DMS79 treated with DMSO at 0.1 percent for 48 hours (cell line): ENCODE results near the gene HOXC12.
A peak's percentile ranks its signal among the peaks of the same experiment; 100 is the strongest.

ENCODE experiments used
- DNase-seq: peaks from one replicate; lab custom pipeline; 2025; lab: John Stamatoyannopoulos, UW

The HOXC12 gene

DNA sequence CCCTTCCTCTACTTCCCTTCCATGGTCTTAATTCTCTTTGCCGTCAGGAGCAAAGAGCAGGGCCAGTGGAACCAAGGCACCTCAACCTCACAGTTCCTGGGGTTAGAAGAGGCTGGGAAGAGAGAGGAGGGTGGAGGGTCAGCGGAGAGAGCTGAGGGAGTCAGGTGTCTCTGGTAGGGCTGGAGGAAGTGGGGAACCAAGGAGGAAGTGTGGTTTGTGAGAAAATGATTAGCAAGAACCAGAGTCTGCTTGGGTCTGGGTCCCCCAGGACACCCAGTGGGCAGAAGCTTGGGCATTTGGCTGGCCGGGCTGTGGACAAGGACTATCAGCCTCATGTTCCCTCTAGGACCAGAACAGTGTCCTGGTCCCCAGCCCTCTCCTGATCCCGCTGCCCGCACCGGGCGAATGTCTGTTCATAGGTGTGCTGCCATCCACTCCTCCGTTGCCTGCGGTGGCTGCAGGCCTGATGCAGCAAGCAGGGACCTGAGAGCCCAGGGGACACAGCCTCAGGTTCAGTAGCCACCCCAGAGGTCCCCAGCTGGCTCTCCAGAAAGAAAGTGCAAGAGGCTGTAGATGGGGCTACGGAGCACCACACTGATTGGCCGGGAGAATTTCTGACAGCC, 2.3 kb downstream of the HOXC12 start:
- DNase-seq = no peak

DNA sequence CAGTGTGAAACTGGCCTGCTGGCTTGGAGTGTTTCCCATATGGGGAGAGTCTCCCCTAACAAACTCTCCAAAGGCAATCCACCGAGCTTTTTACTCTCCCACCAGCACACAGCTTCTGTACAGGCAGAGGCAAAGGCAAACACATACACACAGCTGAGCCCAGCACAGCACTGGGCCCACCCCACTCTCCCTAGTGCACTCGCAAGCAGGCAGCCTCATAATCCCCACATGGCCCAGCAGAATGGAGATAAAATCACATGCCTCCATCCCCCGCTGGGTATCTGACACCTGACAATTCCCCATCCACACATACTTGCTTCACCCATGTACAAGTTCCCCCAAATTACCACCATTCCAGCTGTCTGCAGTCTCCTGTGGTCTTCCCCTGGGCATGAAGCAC, 3.4 kb downstream of the HOXC12 start:
- DNase-seq = no peak

DNA sequence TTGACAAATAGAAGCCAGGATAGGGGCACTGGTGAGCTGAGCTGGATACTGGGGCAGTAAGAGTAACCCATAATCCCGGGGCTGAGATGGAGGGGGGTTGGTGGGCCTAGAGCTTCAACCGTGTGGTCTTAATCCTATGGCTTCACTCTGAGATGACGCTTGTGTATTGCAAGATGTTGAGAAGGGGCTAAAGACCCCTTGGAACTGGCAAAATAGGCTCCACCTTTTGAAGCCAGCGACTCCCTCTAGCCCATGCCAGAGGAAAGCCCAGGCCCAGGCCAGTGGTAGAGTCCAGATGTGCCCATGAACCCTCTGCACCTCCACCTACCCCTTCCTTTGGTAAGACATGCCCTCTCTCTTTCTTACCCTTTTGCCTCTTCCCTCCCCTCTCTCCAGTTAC, 4.6 kb downstream of the HOXC12 start:
- DNase-seq = no peak

DNA sequence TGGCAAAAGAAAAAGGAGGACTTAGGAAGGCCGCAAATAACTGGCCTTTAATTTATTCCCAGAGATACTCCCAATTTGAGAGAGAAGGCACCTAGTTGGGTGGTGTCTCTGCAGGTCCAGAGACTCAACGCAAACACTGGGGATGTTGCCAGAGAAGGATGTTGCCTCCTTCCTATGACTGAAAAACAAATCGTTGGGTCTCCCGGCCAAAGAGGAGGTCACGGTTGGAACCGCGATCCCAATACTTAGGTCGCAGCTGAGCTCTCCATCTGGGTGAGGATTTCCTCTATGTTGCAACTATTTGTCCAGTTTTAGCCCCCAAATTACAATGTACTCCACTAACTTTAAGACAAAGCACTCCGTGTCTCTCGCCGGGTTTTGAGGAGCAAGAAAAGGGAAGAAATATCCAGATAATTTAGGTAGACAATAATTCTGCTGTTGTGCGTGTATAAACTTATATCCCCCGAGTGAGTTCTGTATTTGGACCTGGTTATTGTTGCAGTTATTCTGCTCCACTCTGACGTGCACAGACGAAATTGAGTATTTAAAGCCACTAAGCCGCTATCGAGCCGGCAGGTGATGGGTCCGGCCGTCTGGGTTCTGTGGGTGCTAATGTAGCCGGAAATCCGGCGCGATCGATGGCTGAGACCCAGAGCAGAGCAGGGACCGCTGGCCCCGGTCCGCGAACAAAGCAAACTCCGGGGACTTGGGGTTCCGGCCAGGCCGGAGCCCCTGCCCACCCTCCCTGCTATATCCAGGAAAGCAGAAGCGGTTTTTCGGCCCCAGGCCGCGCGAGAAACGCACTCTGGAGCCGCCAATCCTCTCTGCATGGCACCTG, 5.7 kb downstream of the HOXC12 start:
- no peak for DNase-seq

DNA sequence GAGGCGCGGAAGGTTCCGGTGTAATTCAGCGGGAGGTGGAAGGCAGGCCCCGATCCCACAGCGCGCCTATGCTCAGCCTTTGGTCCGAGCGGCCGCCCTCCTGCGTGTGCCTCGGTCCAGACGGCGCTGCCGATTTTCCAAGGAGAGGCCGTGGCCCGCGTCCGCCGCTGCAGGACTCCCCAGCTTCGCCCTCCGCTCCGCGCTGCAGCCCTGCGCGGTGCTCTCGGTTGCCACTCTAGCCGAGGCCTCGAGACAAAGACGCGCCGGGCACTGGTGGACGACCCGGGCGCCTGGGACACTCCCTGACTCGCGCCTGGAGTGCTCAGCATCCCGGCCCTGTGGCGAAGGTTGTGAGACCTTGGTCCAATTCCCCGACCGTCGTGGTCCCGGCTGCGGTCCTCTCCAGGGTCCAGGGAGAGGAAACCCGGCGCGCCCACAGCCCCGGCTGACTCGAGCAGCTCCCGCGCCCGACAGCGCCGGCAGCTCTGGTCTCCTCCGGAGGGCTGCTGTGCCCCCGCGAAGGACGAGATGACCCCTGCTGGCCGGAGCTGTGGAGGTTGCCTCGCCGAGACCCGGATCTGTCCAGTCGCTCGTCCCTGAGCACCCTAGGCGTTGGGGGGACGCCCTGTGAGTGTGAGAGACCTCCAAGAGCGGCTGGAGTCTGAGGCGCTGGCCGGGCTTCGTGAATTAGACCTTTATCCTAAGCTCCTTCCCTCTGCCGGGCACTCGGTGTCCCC, 6.5 kb downstream of the HOXC12 start:
- DNase-seq = no peak

DNA sequence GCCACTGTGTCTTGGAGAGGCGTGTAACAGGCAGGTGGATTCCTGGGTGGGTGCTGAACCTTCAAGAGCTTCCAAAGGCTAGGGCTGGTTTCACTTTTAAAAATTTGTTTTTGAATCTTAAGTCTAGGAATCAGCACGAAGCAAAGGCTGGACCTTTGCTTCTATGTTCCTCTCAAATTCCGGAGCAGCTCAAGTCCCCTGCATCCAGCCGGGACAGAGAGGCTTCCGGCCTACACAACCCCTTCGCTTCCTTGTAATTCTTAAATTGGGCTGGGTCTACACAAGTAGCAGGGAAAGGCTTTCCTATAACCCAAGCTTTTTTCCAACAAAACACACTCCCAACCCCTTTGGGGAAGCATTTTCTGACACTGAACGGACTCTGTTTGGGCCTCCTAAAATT, 8.3 kb downstream of the HOXC12 start:
- DNase-seq = peak; percentile 22

DNA sequence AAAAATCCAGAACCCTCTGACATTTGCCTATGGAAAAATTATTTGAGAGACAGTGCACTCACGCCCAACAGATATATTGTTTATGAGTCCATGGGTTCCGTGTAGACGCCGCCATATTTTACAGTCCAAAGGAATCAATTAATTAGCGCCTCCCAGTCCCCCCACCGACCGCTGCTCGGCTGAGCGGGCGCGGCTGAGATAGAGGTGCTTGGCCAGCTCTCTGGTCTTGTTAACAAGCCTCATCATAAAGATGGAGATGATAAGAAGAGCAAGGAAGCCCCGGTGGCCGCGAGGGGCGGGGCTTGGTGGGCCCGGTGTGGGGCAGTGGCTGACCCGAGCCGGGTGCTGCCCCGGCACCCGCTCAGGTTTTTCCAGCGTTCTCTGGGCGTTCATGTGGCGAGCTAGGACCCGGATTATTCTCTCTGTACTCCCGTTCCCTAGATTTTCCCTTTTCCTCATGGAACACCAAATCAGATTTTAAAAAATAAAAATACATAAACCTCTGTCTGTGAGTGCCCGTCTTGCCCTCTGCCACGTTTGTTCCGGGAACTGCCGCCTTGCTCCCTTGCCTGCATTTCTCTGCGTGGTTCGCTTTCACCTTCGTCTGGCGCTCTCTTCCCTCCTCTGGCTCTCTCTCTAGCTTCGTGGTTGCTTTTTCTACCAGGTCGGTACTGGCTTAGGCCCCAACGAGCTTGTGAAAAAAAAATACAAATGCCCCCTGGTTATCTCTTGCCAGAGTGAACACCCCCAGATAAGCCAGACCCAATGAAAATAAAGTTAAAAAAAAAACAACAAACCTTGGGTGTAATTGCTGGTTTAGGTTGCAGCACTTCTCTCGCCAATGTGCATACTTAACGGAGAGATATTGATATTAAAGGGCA, 9.0 kb downstream of the HOXC12 start:
- peak; percentile 50 for DNase-seq

DNA sequence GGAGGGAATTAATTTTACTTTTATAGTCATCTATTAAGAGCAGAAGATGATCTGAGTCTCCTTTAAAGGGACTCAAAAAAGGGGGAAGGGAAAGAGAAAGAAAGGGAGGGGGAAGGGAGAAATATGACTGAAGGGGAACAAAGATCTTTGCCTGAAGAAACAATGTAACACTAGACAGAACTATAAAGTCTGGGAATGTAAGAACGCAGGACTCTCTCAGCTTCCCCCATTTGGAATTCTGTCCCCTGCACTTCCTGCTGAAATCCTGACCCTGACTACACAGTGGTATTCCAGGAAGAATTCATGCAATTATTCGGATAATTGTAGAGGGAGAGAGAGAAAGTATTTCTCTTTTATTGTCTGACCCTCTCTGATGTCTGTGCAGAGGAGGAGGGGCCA, 9.6 kb downstream of the HOXC12 start:
- peak; percentile 50 for DNase-seq

DNA sequence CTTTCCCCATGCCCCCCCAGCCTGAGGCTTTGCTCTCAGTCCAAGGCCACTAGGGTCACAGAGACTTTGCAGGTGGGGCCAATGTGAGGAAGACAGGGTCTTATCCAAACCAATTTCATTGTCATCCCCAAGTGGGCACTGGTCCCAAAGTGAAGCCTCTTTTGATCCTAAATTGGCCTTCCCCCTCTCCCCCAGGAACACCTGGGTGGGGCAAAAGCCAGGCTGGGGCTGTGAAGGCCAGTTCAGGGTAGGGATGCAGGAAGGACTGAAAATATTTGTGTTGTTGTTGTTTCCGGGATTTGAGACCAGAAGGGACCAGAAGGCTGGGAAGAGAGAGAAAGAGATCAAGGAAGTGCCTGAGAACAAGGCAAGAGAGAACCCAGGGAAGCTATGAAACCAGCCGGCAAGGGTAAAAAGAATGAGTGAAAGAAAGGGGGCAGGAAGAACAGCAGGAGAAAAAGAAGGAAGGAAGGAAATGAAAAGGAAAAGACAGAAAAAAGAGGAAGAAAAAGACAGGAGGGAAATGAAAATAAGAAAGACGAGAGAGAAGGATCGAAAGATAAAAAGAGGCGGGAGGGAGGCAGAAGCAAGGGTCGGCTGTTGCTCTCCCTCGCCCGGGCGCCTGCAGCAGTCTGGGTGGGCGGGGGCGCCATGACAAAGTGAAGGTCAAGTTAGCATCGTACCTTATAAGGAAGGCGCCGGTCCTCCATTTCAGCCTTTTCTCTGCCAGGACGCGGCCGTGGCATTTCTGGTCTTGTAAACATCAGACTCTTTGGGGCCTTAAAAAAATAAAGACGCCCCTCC, 10.8 kb downstream of the HOXC12 start:
- DNase-seq = peak; percentile 57

DNA sequence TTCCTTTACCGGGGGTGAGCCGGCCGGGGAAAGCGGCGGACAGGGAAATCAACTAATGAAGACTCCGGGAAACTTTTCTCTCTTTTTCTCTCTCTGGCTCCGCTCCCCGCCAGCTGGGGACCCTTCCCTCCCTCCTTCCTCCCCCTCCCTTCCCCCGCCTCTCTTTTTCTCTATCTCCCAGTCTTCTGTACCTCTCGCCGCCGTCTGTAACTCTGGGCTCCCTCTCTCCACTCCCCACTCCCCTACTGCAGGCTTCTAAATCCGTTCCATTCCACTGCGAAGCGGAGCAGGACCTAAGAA, 11.3 kb downstream of the HOXC12 start:
- no peak for DNase-seq

DNA sequence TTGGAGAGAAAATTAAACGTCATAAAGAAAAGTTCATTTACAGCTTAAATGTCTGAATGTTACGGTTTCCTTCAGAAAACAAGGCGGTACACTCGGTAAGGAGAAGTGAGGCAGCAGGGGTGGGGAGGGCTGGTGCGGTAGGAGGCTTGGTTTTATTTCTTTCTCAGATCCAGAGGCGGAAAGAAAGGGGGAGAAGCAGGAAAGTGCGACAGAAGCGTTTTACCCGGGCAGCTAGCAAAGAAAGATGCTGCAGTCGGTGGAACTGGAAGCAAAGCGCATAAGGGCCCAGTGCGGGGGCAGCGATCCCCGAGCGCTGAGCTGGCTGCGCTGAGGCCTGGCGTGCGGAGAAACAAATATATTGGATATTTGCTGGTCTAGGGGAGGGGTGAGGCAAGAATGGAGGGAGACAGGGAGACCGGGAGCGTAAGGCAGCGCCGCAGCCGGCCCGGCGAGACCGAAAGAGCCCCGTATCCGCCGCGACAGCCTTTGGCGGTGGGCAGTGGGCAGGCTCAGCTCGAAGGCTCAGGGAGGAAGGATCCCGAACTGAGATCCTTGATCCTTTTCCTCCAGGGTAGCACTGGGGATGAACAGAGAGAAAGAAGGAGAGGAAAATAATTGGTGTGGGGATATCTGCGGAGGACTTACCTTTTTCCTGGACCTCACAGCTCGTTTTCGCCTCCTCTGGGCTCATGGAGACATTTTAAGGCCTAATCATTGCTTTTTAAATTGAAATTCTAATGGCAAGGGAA, 11.9 kb downstream of the HOXC12 start:
- DNase-seq = no peak

DNA sequence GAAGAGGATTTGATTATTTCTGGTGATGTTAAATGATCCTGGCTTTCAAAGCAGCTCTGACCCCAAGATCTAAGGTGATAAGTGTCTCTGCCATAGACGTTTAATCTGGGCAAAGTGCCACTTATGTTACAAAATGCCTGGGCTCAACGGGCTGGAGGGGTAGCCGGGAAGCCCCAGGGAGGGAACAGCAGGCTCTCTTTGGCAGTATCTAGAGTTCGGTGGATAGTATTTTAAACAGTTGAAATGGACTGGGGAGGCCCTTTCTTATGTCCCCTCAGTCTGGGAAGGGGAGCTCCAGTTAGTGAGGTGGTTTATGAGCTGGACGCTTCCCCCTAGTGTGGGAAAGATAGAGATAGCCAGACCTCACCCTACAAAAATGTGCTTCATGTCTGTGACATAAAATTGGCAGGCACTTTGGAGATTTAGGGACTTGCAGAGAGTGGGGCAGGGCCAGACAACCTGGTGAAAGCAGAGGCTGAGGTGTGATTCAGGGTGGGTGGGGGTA, 12.8 kb downstream of the HOXC12 start:
- peak; percentile 17 for DNase-seq

DNA sequence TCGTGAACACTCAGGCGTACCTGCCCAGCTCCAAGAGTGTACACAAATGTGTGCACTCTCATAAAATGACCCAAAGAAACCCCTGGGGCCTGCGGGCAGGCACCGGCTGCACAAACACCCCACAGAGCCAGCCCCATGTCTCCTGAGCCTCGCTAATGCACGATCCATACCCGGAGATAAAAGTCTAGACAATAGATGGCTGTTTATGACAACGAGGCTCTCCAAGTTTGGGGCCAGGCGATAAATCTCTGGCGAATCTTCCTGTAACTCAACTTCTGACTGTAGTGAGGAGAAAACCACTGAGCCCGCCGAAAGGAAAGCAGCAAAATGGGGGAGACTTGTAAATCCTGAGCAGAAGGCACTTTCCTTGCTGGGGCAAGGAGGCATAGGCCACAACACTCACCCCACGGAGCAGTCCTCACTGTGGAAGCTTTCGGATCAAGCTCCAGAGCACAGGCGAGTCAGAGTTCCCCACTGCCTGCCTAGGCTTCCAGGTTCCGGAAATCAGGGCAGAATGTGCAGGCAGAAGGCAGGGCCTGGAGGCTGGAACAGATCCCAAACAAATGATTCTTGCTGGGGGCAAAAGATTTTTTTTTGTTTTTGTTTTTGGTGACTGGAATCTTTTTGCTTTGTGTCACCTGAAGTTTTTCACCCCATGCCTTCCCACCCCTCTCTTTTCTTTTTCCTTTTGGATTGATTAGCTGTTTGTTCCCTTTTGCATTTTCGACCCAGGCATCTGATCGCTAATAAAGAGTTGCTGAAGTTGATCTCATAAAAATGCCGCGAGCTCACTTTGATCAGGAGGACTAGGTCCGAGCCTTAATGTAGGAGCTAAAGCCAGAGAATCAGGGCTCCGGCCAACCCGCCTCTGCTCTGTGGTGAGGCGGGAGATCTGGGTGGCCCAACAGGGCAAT, 13.8 kb downstream of the HOXC12 start:
- DNase-seq = no peak

DNA sequence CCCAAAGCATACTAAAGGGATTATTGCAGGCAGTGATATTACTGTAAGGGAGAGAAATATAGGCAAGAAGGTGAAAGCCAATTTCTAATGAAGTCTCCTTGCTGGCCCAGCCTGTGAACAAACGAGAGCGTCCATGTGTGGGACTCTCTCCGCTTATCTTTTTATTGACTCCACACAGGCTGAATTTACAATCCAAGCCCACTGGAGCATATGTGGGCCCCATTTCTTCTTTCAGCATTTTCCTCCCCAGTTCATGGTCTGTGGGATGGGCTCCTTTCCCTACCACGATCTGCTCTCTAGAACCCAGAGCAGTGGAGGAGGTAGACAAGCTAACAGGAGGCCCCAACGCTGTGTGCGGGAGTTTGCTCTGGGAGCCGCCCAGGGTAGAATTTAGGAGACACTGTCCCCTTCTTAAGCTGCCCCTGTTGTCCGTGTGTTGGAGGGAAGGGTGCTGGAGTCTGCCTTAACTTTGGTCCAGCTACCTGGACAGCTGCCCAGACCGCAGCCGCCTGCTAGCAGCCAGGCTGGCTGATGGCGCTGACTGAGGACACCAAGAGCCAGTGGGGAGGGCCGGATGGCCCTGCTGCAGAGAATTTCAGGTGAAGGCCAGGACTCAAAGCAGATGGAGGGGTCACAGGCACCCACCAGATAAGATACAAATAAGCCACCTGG, 15.0 kb downstream of the HOXC12 start:
- DNase-seq = no peak

DNA sequence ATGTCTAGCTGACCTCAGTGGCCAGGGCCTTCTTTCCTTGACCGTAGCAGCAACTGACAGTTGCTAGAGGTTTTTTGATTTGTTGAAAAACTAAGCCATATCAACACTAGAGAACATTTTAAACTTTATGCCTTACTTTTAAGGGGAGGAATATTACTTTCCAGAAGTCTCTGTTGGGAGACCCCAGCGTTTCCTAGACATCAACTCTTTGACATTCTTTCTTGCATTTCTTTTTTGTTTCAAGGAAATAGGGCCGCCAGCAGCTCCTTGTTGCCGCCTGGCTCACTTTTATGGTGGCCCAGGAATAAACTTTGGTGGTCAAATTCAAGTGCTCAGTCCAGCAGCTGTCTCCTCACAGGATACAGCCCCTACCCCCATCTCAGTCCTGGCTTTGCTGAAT, 15.7 kb downstream of the HOXC12 start:
- DNase-seq = no peak

DNA sequence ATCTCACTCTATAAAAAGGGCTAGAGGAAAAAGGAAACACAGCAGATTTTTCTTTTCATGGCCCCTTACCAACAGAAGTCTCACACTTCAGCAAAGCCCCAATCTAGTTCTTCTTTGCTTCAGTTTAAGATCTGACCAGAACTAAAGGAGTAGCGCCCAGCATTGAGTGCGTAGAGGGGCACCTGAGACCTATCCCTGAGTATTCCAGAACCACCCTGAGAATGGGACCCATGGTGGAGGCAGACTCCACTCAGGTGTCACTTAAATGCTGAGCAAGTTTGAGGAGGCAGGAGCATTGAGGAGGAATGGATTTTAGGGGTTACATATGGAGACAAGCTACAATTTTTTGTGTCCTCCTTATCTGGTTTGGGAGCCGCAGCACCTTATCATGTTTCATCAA, 16.4 kb downstream of the HOXC12 start:
- no peak for DNase-seq

DNA sequence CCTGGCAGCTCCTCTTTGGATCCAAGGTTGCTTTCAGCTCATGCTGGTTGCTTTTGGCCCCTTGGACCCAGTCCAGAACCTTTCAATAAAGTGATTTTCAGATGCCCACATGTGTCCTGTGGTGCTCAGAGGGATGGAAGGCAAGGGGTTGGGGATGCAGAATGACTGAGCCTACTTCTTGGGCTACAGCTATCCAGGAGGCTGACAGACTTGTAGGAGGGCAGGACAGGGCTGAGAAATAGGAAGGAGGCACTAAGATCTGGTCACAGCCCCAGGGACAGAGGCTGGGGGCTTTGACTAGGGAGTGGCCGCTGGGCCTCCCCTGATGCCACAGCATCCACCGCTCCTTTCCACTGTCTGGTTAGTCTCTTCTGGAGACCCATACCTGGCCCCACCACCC, 17.0 kb downstream of the HOXC12 start:
- DNase-seq = no peak

DNA sequence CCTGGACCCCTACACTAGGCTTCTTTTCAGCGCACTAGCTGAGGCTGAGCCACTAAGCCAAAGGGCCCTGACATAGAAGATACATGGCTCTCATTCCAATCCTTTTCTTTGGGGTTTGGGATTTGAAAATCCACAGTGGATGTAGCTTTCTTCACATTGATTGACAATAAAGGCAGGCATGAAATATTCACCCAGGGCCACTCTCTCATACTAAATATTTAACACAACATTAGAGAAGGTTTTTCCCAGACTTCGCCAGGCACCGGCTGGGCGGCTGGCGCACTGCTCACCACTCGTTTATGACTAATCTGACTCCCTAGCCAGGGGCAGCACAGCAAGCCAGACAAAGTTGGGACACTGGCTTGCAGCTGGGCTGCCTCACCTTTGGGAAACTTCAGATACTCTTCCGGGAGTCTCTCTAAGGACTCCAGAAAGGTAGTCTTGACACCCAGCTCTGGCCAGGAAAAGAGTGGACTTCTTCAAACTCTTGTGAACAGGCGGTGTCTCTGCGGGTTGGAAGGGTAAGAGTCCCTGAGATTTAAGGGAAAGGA, 17.5 kb downstream of the HOXC12 start:
- no peak for DNase-seq
